NCI-H510A (cell line): Measurements from ENCODE around the gene CBFA2T2.
"Not testable (repeated sequence)": the region's sequence is repeated elsewhere in the genome, so short reads cannot be mapped to it uniquely, and the experiment has no call there.

Experiments
- DNase-seq: peaks from one replicate; lab custom pipeline; 2025; lab: John Stamatoyannopoulos, UW

Gene CBFA2T2

GRCh38 chr20:33575282-33575681 is 85.4 kb downstream of the CBFA2T2 start:
- no peak for DNase-seq

GRCh38 chr20:33576432-33577125 is 86.7 kb downstream of the CBFA2T2 start:
- no peak for DNase-seq

- no peak for DNase-seq
Measured at GRCh38 chr20:33578510-33578909, 88.6 kb downstream of the CBFA2T2 start.

GRCh38 chr20:33583143-33583542 is 93.2 kb downstream of the CBFA2T2 start:
- no peak for DNase-seq

GRCh38 chr20:33584976-33585375 is 95.1 kb downstream of the CBFA2T2 start:
- no peak for DNase-seq

GRCh38 chr20:33585413-33585812 is 95.5 kb downstream of the CBFA2T2 start:
- no peak for DNase-seq

- DNase-seq, result no peak
Measured at GRCh38 chr20:33589059-33589458, 99.2 kb downstream of the CBFA2T2 start.

GRCh38 chr20:33591901-33592300 is 102.0 kb downstream of the CBFA2T2 start:
- not testable (repeated sequence) for DNase-seq

GRCh38 chr20:33594743-33595142 is 104.8 kb downstream of the CBFA2T2 start:
- DNase-seq, result no peak

- no peak for DNase-seq
Measured at GRCh38 chr20:33600414-33600813, 110.5 kb downstream of the CBFA2T2 start.

GRCh38 chr20:33600981-33601380 is 111.1 kb downstream of the CBFA2T2 start:
- no peak for DNase-seq

GRCh38 chr20:33601861-33602260 is 112.0 kb downstream of the CBFA2T2 start:
- DNase-seq, result no peak

- no peak for DNase-seq
Measured at GRCh38 chr20:33602826-33603590, 113.1 kb downstream of the CBFA2T2 start.

- DNase-seq, result no peak
Measured at GRCh38 chr20:33604084-33604990, 114.4 kb downstream of the CBFA2T2 start.

GRCh38 chr20:33604991-33605370 is 115.1 kb downstream of the CBFA2T2 start:
- no peak for DNase-seq

GRCh38 chr20:33606118-33606771 is 116.3 kb downstream of the CBFA2T2 start:
- DNase-seq, result no peak

- DNase-seq, result no peak
Measured at GRCh38 chr20:33609504-33609903, 119.6 kb downstream of the CBFA2T2 start.

GRCh38 chr20:33611106-33611505 is 121.2 kb downstream of the CBFA2T2 start:
- no peak for DNase-seq

- no peak for DNase-seq
Measured at GRCh38 chr20:33612001-33612400, 122.1 kb downstream of the CBFA2T2 start.

- no peak for DNase-seq
Measured at GRCh38 chr20:33621717-33622400, 132.0 kb downstream of the CBFA2T2 start.

GRCh38 chr20:33622705-33623365 is 132.9 kb downstream of the CBFA2T2 start:
- no peak for DNase-seq
